Esophagus squamous epithelium (tissue), 5 donors: ENCODE results near the gene CEP76. TPM values are rescaled to one million over a fixed set of nuclear protein-coding genes. Genes with fewer than 3 reads are reported as not detected.

Experiments used
- DNase-seq: peaks from one replicate; lab custom pipeline; 2025; lab: John Stamatoyannopoulos, UW
- H3K27ac ChIP-seq, 4 donors: fragments of 200-600 bp; sonication (generic); one replicate each; pipeline ENCODE4 v1.5.1; 2016 to 2019; ENCODE audit warnings: mild to moderate bottlenecking in 1 of 4
- H3K27me3 ChIP-seq, 4 donors: fragments of 200-600 bp; sonication (generic); 1 replicate in 3 of 4; 2 replicates in 1 of 4; pipeline versions ENCODE4 v1.5.1 to v1.6.0; 2017 to 2021; ENCODE audit warnings: antibody characterized with exemption in 1 of 4
- H3K36me3 ChIP-seq, 3 donors: fragments of 200-600 bp; sonication (generic); one replicate each; pipeline ENCODE4 v1.5.1; 2016 to 2019
- H3K4me1 ChIP-seq, 3 donors: fragments of 200-600 bp; sonication (generic); one replicate each; pipeline ENCODE4 v1.5.1; 2017 to 2019
- H3K4me3 ChIP-seq, 4 donors: fragments of 200-600 bp; sonication (generic); 1 replicate in 3 of 4; 2 replicates in 1 of 4; pipeline ENCODE4 v1.5.1; 2016 to 2019; ENCODE audit warnings: mild to moderate bottlenecking in 2 of 4, moderate library complexity in 1 of 4
- H3K9me3 ChIP-seq, 3 donors: fragments of 200-600 bp; sonication (generic); one replicate each; pipeline ENCODE4 v1.5.1; 2016 to 2019
- CTCF ChIP-seq, 6 experiments: fragments of 450-650 bp in 4 of 6; fragments of 200-600 bp in 2 of 6; sonication (generic) in 2 of 6; IDR thresholded peaks; one replicate each; pipeline ENCODE4 v1.5.1; 2016 to 2019; ENCODE audit warnings: antibody characterized with exemption in 6 of 6, mild to moderate bottlenecking in 4 of 6, moderate library complexity in 4 of 6
- POLR2A ChIP-seq, 4 donors: fragments of 450-650 bp; IDR thresholded peaks; one replicate each; pipeline ENCODE4 v1.6.1; 2017; ENCODE audit warnings: antibody characterized with exemption in 4 of 4, mild to moderate bottlenecking in 4 of 4, moderate library complexity in 3 of 4
- WGBS, 2 donors: methylation state at CpG; one replicate each; pipeline ENCODE4 v1.1.5; 2018; 5-methylcytosine and 5-hydroxymethylcytosine counted together
- intact Hi-C: fragments of 100-400 bp; cut with DNase I; formaldehyde crosslinking; loops from one replicate; pipeline ENCODE4 v1.15.0; 2022
- total RNA-seq, 4 donors: library from RNA; depleted of rRNA; stranded (reverse); fragments of >200 nt; gene quantifications; one replicate each; pipeline ENCODE4 v1.1.0, GENCODE V29; 2016
- donor health status: DM: yes; HTN: yes; CAD: no.

CEP76 gene
- total RNA-seq, 4 donors from 2014 or later = 10.7 to 13.6 (median 11.6) TPM

GRCh38 chr18:12692206-12692605 lies 10.3 kb downstream of the CEP76 start:
- H3K4me3 ChIP-seq = no peak overlapping the region
- no peaks in the 10 kb centered on the region for H3K27me3 ChIP-seq
- intact Hi-C loops = no loop called here
- H3K27ac ChIP-seq = no peak overlapping the region
- H3K9me3 ChIP-seq = no peaks in the 10 kb centered on the region
- TF ChIP-seq CTCF (IDR thresholded peaks at IDR 0.05) (no peak), POLR2A (IDR thresholded peaks at IDR 0.05) (no peak)
- peaks cover 0 to 38% (median 4%) of the 10 kb centered on the region in 3 donors for H3K4me1 ChIP-seq
- peaks cover 0 to 51% (median 0%) of the 10 kb centered on the region in 3 donors for H3K36me3 ChIP-seq
- 87 to 92% methylated on average over 9 of the region's 9 CpGs for WGBS, 2 donors
- no peak for DNase-seq

- Histone ChIP-seq H3K4me1 (peaks cover 0 to 17% (median 0%) of the 10 kb centered on the region in 3 donors), H3K27me3 (no peaks in the 10 kb centered on the region), H3K4me3 (no peak overlapping the region), H3K27ac (no peak overlapping the region), H3K9me3 (no peaks in the 10 kb centered on the region), H3K36me3 (peaks cover 0 to 60% (median 0%) of the 10 kb centered on the region in 3 donors)
- WGBS, 2 donors = 77 to 81% methylated on average over 4 of the region's 4 CpGs
- DNase-seq = no peak
- no peak for TF ChIP-seq CTCF (IDR thresholded peaks at IDR 0.05)
- no peak for TF ChIP-seq POLR2A (IDR thresholded peaks at IDR 0.05)
- intact Hi-C loops = no loop called here
Observed at GRCh38 chr18:12689256-12689850, 13.2 kb downstream of the CEP76 start.

- Histone ChIP-seq H3K4me3 (no peak overlapping the region), H3K4me1 (no peaks in the 10 kb centered on the region), H3K9me3 (no peaks in the 10 kb centered on the region), H3K27ac (no peak overlapping the region), H3K36me3 (peaks cover 0 to 70% (median 0%) of the 10 kb centered on the region in 3 donors), H3K27me3 (no peaks in the 10 kb centered on the region)
- intact Hi-C loops = no loop called here
- TF ChIP-seq POLR2A (IDR thresholded peaks at IDR 0.05) (no peak), CTCF (IDR thresholded peaks at IDR 0.05) (peak in 1 of 6 experiments; percentile 35)
- 73 to 77% methylated on average over 3 of the region's 3 CpGs for WGBS, 2 donors
- DNase-seq = no peak
Observed at GRCh38 chr18:12686100-12686499, 16.4 kb downstream of the CEP76 start.

- H3K36me3 ChIP-seq = peaks cover 0 to 91% (median 5%) of the 10 kb centered on the region in 3 donors
- WGBS, 2 donors = 41 to 42% methylated on average over 7 to 8 of the region's 8 CpGs
- H3K27ac ChIP-seq = peak overlapping the region; percentile 50 to 87 (median 76)
- H3K9me3 ChIP-seq = no peaks in the 10 kb centered on the region
- DNase-seq = no peak
- TF ChIP-seq CTCF (IDR thresholded peaks at IDR 0.05) (no peak), POLR2A (IDR thresholded peaks at IDR 0.05) (peak in 2 of 4 donors; percentile 24 to 37)
- intact Hi-C loops = no loop called here
- H3K27me3 ChIP-seq = no peaks in the 10 kb centered on the region
- H3K4me1 ChIP-seq = peaks cover 0 to 2% (median 0%) of the 10 kb centered on the region in 3 donors
- H3K4me3 ChIP-seq = peak overlapping the region in 1 of 4 donors; percentile 47
Observed at GRCh38 chr18:12679183-12679786, 23.2 kb downstream of the CEP76 start.

- DNase-seq = no peak
- Histone ChIP-seq H3K27ac (no peak overlapping the region), H3K9me3 (no peaks in the 10 kb centered on the region), H3K4me3 (no peak overlapping the region), H3K27me3 (no peaks in the 10 kb centered on the region), H3K36me3 (peaks cover 0 to 31% (median 0%) of the 10 kb centered on the region in 3 donors), H3K4me1 (no peaks in the 10 kb centered on the region)
- intact Hi-C loops = no loop called here
- 58 to 83% methylated on average over 2 to 4 of the region's 5 CpGs for WGBS, 2 donors
- TF ChIP-seq CTCF (IDR thresholded peaks at IDR 0.05) (no peak), POLR2A (IDR thresholded peaks at IDR 0.05) (no peak)
Observed at GRCh38 chr18:12668041-12668440, 34.5 kb downstream of the CEP76 start.
